Measurements from ENCODE around the gene PDE4A.

DNA sequence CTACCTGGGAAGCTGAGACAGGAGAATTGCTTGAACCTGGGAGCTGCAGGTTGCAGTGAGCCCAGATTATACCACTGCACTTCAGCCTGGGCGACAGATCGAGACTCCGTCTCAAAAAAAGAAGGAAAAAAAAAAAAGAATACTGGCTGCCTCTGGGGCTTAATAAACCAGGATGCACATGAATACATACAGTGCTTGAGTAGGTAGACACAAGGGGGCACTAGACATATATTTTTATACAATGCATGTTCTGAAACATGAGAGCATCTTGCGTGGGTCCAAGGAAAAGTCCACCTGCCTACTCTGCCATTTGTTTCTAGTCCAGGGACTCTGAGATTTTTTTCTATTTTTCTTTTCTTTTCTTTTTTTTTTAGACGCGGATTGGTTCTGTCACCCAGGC, 51.6 kb downstream of the PDE4A start:
- TF ChIP-seq, protein P1, sequence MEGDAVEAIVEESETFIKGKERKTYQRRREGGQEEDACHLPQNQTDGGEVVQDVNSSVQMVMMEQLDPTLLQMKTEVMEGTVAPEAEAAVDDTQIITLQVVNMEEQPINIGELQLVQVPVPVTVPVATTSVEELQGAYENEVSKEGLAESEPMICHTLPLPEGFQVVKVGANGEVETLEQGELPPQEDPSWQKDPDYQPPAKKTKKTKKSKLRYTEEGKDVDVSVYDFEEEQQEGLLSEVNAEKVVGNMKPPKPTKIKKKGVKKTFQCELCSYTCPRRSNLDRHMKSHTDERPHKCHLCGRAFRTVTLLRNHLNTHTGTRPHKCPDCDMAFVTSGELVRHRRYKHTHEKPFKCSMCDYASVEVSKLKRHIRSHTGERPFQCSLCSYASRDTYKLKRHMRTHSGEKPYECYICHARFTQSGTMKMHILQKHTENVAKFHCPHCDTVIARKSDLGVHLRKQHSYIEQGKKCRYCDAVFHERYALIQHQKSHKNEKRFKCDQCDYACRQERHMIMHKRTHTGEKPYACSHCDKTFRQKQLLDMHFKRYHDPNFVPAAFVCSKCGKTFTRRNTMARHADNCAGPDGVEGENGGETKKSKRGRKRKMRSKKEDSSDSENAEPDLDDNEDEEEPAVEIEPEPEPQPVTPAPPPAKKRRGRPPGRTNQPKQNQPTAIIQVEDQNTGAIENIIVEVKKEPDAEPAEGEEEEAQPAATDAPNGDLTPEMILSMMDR (IDR thresholded peaks at IDR 0.05): peak in 3 of 6 experiments; percentile 13 to 20 (median 17)
- TF ChIP-seq POLR2A (IDR thresholded peaks at IDR 0.05): no peak

Data from adrenal gland (tissue), 5 donors.